Measurements from ENCODE around the gene SLC41A2.

The SLC41A2 gene

DNA sequence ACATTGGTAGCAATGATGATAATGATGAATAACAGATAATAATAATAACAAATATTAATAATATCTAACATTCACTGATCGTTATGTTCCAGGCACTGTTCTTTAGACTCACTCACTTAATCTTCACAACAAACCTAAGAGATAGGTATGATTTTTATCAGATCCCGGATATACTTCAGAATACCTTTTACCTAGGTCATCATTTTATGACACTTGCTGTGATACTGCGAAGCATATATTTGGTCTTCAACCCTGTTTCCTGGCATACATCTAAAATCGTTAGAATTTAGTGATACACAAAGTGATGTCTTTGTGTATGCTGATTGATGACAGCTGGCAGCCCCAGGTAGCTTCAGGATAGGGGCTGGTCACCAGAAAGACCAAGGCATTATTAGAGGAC, 46.1 kb downstream of the SLC41A2 start:
- no peak for DNase-seq (ENCODE audit: insufficient read length)
- FAIRE-seq = no peak
- TF ChIP-seq POLR2A (IDR thresholded peaks at IDR 0.05; ENCODE audit: low read depth, low read length) = no peak
- TF ChIP-seq POLR2AphosphoS5 (IDR thresholded peaks at IDR 0.05; ENCODE audit: low read depth, low read length) = no peak
- no peak for TF ChIP-seq TAF1 (IDR thresholded peaks at IDR 0.05; ENCODE audit: borderline replicate concordance, low read depth, low read length)

DNA sequence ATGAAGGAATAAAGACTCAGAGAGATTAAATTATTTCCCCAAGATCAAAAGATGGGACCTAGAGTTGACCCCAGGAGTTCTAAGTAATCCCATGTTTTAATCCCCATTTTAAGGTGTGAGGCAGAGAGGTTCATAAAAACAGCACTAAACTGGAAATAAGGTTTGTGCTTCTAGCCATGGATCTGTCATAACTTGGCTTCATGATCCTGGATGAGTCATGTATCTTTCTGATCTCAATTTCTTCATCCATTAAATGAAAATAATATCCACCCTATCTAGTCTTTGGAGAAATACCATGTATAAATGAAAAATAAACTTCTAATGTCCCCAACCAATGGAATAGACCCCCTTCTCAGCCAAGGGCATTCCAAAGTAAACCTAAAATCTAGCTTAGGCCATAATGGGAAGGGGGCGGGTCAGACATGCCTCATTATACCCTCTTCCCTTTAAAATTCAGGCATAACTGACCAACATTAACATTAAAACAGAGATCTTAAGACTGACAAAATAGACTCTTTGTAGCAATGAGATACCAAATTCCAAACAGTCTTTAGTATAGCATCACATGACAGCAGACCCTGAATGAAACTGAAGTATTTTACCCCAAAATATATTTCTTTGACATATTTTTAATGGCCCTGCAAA, 47.8 kb downstream of the SLC41A2 start:
- TF ChIP-seq POLR2AphosphoS5 (IDR thresholded peaks at IDR 0.05; ENCODE audit: low read depth, low read length) = no peak
- no peak for TF ChIP-seq TAF1 (IDR thresholded peaks at IDR 0.05; ENCODE audit: borderline replicate concordance, low read depth, low read length)
- TF ChIP-seq POLR2A (IDR thresholded peaks at IDR 0.05; ENCODE audit: low read depth, low read length) = no peak
- no peak for FAIRE-seq
- DNase-seq (ENCODE audit: insufficient read length) = no peak

DNA sequence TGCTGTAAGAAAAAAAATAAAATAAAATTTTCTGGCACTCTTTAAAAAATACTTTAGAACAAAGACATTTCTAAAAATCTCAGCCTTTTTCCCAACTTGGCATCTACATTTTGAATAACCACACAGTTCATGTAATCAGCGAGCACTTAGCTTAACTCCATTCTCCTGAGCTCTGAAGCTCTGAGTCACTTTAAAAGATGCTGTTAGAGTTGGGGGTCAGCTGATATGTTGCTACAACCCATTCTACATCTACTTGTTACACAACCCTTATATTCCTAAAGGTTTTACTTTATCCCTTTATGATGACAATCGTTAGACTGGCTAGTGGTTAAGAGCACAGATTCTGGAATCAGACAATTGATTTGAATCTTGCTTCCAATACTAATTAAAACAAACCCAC, 48.3 kb downstream of the SLC41A2 start:
- DNase-seq (ENCODE audit: insufficient read length) (no peak), FAIRE-seq (no peak)
- no peak for TF ChIP-seq POLR2AphosphoS5 (IDR thresholded peaks at IDR 0.05; ENCODE audit: low read depth, low read length)
- no peak for TF ChIP-seq TAF1 (IDR thresholded peaks at IDR 0.05; ENCODE audit: borderline replicate concordance, low read depth, low read length)
- no peak for TF ChIP-seq POLR2A (IDR thresholded peaks at IDR 0.05; ENCODE audit: low read depth, low read length)

Measured in GM12892 (cell line).